ENCODE data around the gene CHCHD6.

DNA sequence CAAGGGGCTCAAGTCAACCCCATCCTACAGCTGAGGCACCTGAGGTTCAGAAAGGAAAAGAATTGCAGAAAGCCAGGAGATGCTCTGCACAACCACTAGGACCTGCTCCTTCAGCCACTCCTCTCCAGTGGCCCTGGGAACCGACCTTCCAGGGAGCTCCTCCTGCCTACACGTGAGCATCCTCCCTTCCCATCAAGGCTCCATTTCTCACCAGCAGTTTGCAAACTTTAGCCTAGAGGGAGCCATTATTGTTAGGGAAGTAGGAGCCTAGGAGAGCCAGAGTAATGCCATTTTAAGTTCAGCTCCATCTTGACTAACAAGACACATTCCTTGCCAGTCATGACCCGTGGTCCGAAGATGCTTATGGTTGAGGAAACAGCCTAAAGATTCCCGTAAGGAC lies 11.2 kb upstream of the CHCHD6 start:
- TF ChIP-seq, protein P1, sequence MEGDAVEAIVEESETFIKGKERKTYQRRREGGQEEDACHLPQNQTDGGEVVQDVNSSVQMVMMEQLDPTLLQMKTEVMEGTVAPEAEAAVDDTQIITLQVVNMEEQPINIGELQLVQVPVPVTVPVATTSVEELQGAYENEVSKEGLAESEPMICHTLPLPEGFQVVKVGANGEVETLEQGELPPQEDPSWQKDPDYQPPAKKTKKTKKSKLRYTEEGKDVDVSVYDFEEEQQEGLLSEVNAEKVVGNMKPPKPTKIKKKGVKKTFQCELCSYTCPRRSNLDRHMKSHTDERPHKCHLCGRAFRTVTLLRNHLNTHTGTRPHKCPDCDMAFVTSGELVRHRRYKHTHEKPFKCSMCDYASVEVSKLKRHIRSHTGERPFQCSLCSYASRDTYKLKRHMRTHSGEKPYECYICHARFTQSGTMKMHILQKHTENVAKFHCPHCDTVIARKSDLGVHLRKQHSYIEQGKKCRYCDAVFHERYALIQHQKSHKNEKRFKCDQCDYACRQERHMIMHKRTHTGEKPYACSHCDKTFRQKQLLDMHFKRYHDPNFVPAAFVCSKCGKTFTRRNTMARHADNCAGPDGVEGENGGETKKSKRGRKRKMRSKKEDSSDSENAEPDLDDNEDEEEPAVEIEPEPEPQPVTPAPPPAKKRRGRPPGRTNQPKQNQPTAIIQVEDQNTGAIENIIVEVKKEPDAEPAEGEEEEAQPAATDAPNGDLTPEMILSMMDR (IDR thresholded peaks at IDR 0.05; ENCODE audit: poor library complexity, severe bottlenecking) = no peak
- no peak for TF ChIP-seq SMC3 (conservative IDR thresholded peaks at IDR 0.05; ENCODE audit: poor library complexity)

Data from neural cell (in vitro differentiated cells).